ENCODE results near the gene COL5A2. TPM values are rescaled to one million over a fixed set of nuclear protein-coding genes. Genes with fewer than 3 reads are reported as not detected.

Gene COL5A2
- total and polyA plus RNA-seq, 9 of the 15 experiments (the other 6 are each of a cell fraction or from before 2014, with no cell fraction given) = 0.01 to 0.54 (median 0.19) TPM

- Histone ChIP-seq H3K27ac (ENCODE audit: extremely low read depth, low read depth, low read length) (no peak overlapping the region), H3K9me1 (ENCODE audit: control insufficient read depth, insufficient read depth, low read length) (no peaks in the 10 kb centered on the region), H3K4me2 (ENCODE audit: insufficient read depth, low read length) (no peak overlapping the region), H4K20me1 (replicated peaks; ENCODE audit: control insufficient read depth, insufficient read depth, low read length) (no peaks in the 10 kb centered on the region), H3K79me2 (ENCODE audit: control insufficient read depth, insufficient read depth, low read length) (no peaks in the 10 kb centered on the region), H3K36me3 (ENCODE audit: control insufficient read depth, insufficient read depth, low read length) (no peaks in the 10 kb centered on the region), H3K4me3 (no peak overlapping the region), H3K4me1 (replicated peaks in 1 of 2; ENCODE audit: control insufficient read depth in 2 of 2, insufficient read depth in 2 of 2, low read length in 2 of 2) (no peaks in the 10 kb centered on the region), H3K9ac (ENCODE audit: insufficient read depth in 1 of 2, low read depth in 2 of 2, low read length in 2 of 2) (no peak overlapping the region), H3K27me3 (ENCODE audit: control insufficient read depth in 2 of 2, insufficient read depth in 2 of 2, low read length in 2 of 2) (no peaks in the 10 kb centered on the region), H2AFZ (ENCODE audit: low read depth, low read length) (no peak overlapping the region), H3K9me3 (replicated peaks; ENCODE audit: control insufficient read depth, insufficient read depth, low read depth, low read length) (no peaks in the 10 kb centered on the region)
- ChIA-PET POLR2A (no interaction called here), CTCF (ENCODE audit: low intra/inter-chr PET ratio) (no interaction called here)
- DNase-seq (ENCODE audit: extremely low read depth in 1 of 4, low spot score in 3 of 4) (no peak), FAIRE-seq (no peak), ATAC-seq (no peak)
- in situ Hi-C loops (cut with MboI) = no loop called here
- intact Hi-C loops (cut with micrococcal nuclease) = no loop called here
- no TSS peak for BruUV-seq (replicated peaks)
- no peak for TF ChIP-seq ZBTB7A (IDR thresholded peaks at IDR 0.05; ENCODE audit: borderline replicate concordance, control insufficient read depth, low read depth, low read length)
- TF ChIP-seq, protein P1, sequence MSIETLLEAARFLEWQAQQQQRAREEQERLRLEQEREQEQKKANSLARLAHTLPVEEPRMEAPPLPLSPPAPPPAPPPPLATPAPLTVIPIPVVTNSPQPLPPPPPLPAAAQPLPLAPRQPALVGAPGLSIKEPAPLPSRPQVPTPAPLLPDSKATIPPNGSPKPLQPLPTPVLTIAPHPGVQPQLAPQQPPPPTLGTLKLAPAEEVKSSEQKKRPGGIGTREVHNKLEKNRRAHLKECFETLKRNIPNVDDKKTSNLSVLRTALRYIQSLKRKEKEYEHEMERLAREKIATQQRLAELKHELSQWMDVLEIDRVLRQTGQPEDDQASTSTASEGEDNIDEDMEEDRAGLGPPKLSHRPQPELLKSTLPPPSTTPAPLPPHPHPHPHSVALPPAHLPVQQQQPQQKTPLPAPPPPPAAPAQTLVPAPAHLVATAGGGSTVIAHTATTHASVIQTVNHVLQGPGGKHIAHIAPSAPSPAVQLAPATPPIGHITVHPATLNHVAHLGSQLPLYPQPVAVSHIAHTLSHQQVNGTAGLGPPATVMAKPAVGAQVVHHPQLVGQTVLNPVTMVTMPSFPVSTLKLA (conservative IDR thresholded peaks at IDR 0.05) = no peak
- TF ChIP-seq, protein P2, sequence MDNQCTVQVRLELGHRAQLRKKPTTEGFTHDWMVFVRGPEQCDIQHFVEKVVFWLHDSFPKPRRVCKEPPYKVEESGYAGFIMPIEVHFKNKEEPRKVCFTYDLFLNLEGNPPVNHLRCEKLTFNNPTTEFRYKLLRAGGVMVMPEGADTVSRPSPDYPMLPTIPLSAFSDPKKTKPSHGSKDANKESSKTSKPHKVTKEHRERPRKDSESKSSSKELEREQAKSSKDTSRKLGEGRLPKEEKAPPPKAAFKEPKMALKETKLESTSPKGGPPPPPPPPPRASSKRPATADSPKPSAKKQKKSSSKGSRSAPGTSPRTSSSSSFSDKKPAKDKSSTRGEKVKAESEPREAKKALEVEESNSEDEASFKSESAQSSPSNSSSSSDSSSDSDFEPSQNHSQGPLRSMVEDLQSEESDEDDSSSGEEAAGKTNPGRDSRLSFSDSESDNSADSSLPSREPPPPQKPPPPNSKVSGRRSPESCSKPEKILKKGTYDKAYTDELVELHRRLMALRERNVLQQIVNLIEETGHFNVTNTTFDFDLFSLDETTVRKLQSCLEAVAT (IDR thresholded peaks at IDR 0.05) = no peak
- no peak for TF ChIP-seq ZNF282 (CRISPR knock-in tag; IDR thresholded peaks at IDR 0.05)
- TF ChIP-seq MTA3 (IDR thresholded peaks at IDR 0.05; ENCODE audit: borderline replicate concordance) = no peak
- no peak for TF ChIP-seq DPF2 (IDR thresholded peaks at IDR 0.05)
- no peak for TF ChIP-seq ARID3A (IDR thresholded peaks at IDR 0.05; ENCODE audit: borderline replicate concordance, low read depth, low read length)
- no peak for TF ChIP-seq DMBX1 (CRISPR knock-in tag; IDR thresholded peaks at IDR 0.05; ENCODE audit: borderline replicate concordance)
- no peak for TF ChIP-seq GATA2 (CRISPR knock-in tag; IDR thresholded peaks at IDR 0.05)
- no peak for TF ChIP-seq ELF1 (tag; IDR thresholded peaks at IDR 0.05)
- TF ChIP-seq, protein P3, sequence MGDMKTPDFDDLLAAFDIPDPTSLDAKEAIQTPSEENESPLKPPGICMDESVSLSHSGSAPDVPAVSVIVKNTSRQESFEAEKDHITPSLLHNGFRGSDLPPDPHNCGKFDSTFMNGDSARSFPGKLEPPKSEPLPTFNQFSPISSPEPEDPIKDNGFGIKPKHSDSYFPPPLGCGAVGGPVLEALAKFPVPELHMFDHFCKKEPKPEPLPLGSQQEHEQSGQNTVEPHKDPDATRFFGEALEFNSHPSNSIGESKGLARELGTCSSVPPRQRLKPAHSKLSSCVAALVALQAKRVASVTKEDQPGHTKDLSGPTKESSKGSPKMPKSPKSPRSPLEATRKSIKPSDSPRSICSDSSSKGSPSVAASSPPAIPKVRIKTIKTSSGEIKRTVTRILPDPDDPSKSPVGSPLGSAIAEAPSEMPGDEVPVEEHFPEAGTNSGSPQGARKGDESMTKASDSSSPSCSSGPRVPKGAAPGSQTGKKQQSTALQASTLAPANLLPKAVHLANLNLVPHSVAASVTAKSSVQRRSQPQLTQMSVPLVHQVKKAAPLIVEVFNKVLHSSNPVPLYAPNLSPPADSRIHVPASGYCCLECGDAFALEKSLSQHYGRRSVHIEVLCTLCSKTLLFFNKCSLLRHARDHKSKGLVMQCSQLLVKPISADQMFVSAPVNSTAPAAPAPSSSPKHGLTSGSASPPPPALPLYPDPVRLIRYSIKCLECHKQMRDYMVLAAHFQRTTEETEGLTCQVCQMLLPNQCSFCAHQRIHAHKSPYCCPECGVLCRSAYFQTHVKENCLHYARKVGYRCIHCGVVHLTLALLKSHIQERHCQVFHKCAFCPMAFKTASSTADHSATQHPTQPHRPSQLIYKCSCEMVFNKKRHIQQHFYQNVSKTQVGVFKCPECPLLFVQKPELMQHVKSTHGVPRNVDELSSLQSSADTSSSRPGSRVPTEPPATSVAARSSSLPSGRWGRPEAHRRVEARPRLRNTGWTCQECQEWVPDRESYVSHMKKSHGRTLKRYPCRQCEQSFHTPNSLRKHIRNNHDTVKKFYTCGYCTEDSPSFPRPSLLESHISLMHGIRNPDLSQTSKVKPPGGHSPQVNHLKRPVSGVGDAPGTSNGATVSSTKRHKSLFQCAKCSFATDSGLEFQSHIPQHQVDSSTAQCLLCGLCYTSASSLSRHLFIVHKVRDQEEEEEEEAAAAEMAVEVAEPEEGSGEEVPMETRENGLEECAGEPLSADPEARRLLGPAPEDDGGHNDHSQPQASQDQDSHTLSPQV (IDR thresholded peaks at IDR 0.05) = no peak
- no peak for TF ChIP-seq E2F3 (CRISPR knock-in tag; IDR thresholded peaks at IDR 0.05)
- no peak for TF ChIP-seq TEAD1 (CRISPR knock-in tag; IDR thresholded peaks at IDR 0.05)
Observed at GRCh38 chr2:189118386-189118785, 61.2 kb downstream of the COL5A2 start.
